Stimulated activated CD8-positive, alpha-beta memory T cell treated with anti-CD3 and anti-CD28 coated beads, Interleukin-7, amount 100 ng/mL, for 1 hour (primary cell): ENCODE results near the gene GNPDA2.
A peak's percentile ranks its signal among the peaks of the same experiment; 100 is the strongest.

ENCODE experiments used
- DNase-seq, 2 donors: peaks; one replicate each; pipeline ENCODE4 v3.0.0-alpha.2; 2020; ENCODE audit warnings: low read depth in 2 of 2

The GNPDA2 gene

GRCh38 chr4:44678094-44679041 is 48.0 kb downstream of the GNPDA2 start, which contains the start of gene GUF1:
TSS of gene GUF1 (plus strand) at chr4:44678420. CDS start at chr4:44678623, 203 bp downstream.
- peak; percentile 71 to 80 for DNase-seq

- DNase-seq, result no peak
Observed at GRCh38 chr4:44675366-44675765, 51.0 kb downstream of the GNPDA2 start.

- DNase-seq, result no peak
Observed at GRCh38 chr4:44674471-44674870, 51.9 kb downstream of the GNPDA2 start.

GRCh38 chr4:44671636-44672035 is 54.7 kb downstream of the GNPDA2 start:
- no peak for DNase-seq

GRCh38 chr4:44670506-44671199 is 55.7 kb downstream of the GNPDA2 start:
- no peak for DNase-seq

- no peak for DNase-seq
Observed at GRCh38 chr4:44668526-44668925, 57.8 kb downstream of the GNPDA2 start.

- DNase-seq, result no peak
Observed at GRCh38 chr4:44663539-44664263, 62.7 kb downstream of the GNPDA2 start.

- no peak for DNase-seq
Observed at GRCh38 chr4:44662623-44663005, 63.7 kb downstream of the GNPDA2 start.

- DNase-seq, result no peak
Observed at GRCh38 chr4:44661940-44662622, 64.3 kb downstream of the GNPDA2 start.

- DNase-seq, result no peak
Observed at GRCh38 chr4:44660396-44660795, 66.0 kb downstream of the GNPDA2 start.

GRCh38 chr4:44652002-44652401 is 74.4 kb downstream of the GNPDA2 start:
- no peak for DNase-seq
